Panc1 (cell line): ENCODE measurements around the gene CANX. TPM values are rescaled to one million over a fixed set of nuclear protein-coding genes. Genes with fewer than 3 reads are reported as not detected.
"Not testable (repeated sequence)": the region's sequence is repeated elsewhere in the genome, so short reads cannot be mapped to it uniquely, and the experiment has no call there.

Experiments used
- ATAC-seq: fragments of 200-7000 bp; cut with Tn5 transposase; 2 replicates; pipeline ENCODE4 v1.9.1; 2020; ENCODE audit warnings: mild to moderate bottlenecking, moderate library complexity
- BruUV-seq: library from RNA; stranded (reverse); fragments of 400-500 nt; replicated peaks from 2 replicates; lab custom pipeline; 2021; lab: Mats Ljungman, UMichigan
- CTCF ChIA-PET: fragments of 300-600 bp; sonication (Branson Sonifier 250); formaldehyde crosslinking; loops from one replicate; lab custom pipeline; 2022; ENCODE audit warnings: antibody characterized with exemption; lab: Charles Lee
- POLR2A ChIA-PET: fragments of 300-600 bp; sonication (Branson Sonifier 250); formaldehyde crosslinking; loops from one replicate; lab custom pipeline; 2022; ENCODE audit warnings: antibody characterized with exemption; lab: Charles Lee
- DNase-seq: peaks from one replicate; pipeline ENCODE4 v3.0.0-alpha.2; 2010; ENCODE audit warnings: low read depth, low spot score
- H3K27ac ChIP-seq: 2 replicates; pipeline ENCODE4 v1.5.1; 2011; ENCODE audit warnings: mild to moderate bottlenecking, low read length, inconsistent platforms
- H3K27me3 ChIP-seq: fragments of 200-500 bp; sonication (Bioruptor generic); 2 replicates; pipeline ENCODE4 v1.6.0; 2014; ENCODE audit warnings: low read length, inconsistent platforms; ENCODE audit not compliant: control insufficient read depth, insufficient read depth
- H3K36me3 ChIP-seq: fragments of 200-500 bp; sonication (Bioruptor generic); 2 replicates; pipeline ENCODE4 v1.5.1; 2014; ENCODE audit warnings: inconsistent platforms, mild to moderate bottlenecking, low read length, moderate library complexity; ENCODE audit not compliant: control insufficient read depth, insufficient read depth
- H3K4me1 ChIP-seq: 2 replicates; pipeline ENCODE4 v1.5.1; 2011; ENCODE audit warnings: inconsistent platforms, mild to moderate bottlenecking, low read length, moderate library complexity; ENCODE audit not compliant: control insufficient read depth, insufficient read depth
- H3K4me3 ChIP-seq, 2 experiments: 2 replicates each; pipeline ENCODE4 v1.5.1; 2011 to 2012; ENCODE audit warnings: low read depth in 2 of 2, low read length in 2 of 2, mild to moderate bottlenecking in 2 of 2, inconsistent platforms in 1 of 2, moderate library complexity in 1 of 2
- H3K9me3 ChIP-seq: fragments of 200-500 bp; sonication (Bioruptor generic); 2 replicates; pipeline ENCODE4 v1.5.1; 2014; ENCODE audit warnings: low read depth, mild to moderate bottlenecking, inconsistent platforms, low read length, moderate library complexity; ENCODE audit not compliant: control insufficient read depth, insufficient read depth
- POLR2AphosphoS5 ChIP-seq: IDR thresholded peaks from 2 replicates; pipeline ENCODE4 v1.6.1; 2012; ENCODE audit warnings: mild to moderate bottlenecking, low read depth, low read length, moderate library complexity
- REST ChIP-seq, 2 experiments: IDR thresholded peaks; 2 replicates each; pipeline ENCODE4 v1.6.1; 2011 to 2012; ENCODE audit warnings: low read depth in 2 of 2, control low read depth in 1 of 2, low read length in 1 of 2, mild to moderate bottlenecking in 1 of 2, moderate library complexity in 1 of 2; ENCODE audit not compliant: insufficient read depth in 1 of 2
- SIN3A ChIP-seq: IDR thresholded peaks from 2 replicates; pipeline ENCODE4 v1.6.1; 2012; ENCODE audit warnings: low read depth, mild to moderate bottlenecking, low read length, moderate library complexity, borderline replicate concordance; ENCODE audit not compliant: insufficient read depth
- TCF7L2 ChIP-seq: IDR thresholded peaks from 2 replicates; pipeline ENCODE4 v1.6.1; 2011; ENCODE audit warnings: mild to moderate bottlenecking, low read depth, low read length, inconsistent platforms
- in situ Hi-C: cut with HindIII; loops from 2 replicates; pipeline ENCODE4 v1.10.0; 2016; ENCODE audit warnings: low sequenced_read_pairs, low pct_unique_long_range_greater_than_20kb
- intact Hi-C: fragments of 100-400 bp; cut with micrococcal nuclease; formaldehyde crosslinking; loops from one replicate; pipeline ENCODE4 v1.10.0; 2022; ENCODE audit not compliant: unreplicated experiment
- total RNA-seq: library from RNA; stranded (reverse); gene quantifications from one replicate; pipeline ENCODE4 v1.2.1, GENCODE V29; 2021; ENCODE audit not compliant: unreplicated experiment
- TF ChIP-seq, protein P1 (sequence below): fragments of 450-650 bp; IDR thresholded peaks from 2 replicates; pipeline ENCODE4 v1.5.1; 2017; ENCODE audit warnings: mild to moderate bottlenecking

Gene CANX
- total RNA-seq, 1 experiment from 2014 or later: 707 TPM

- Histone ChIP-seq H3K36me3 (no peaks in the 10 kb centered on the region; the same call in 1 of the 2 replicates), H3K4me3 (no peak overlapping the region), H3K27ac (no peak overlapping the region), H3K4me1 (no peaks in the 10 kb centered on the region; the same call in 1 of the 2 replicates), H3K27me3 (no peaks in the 10 kb centered on the region), H3K9me3 (no peaks in the 10 kb centered on the region)
- DNase-seq: no peak
- TF ChIP-seq, protein P1, sequence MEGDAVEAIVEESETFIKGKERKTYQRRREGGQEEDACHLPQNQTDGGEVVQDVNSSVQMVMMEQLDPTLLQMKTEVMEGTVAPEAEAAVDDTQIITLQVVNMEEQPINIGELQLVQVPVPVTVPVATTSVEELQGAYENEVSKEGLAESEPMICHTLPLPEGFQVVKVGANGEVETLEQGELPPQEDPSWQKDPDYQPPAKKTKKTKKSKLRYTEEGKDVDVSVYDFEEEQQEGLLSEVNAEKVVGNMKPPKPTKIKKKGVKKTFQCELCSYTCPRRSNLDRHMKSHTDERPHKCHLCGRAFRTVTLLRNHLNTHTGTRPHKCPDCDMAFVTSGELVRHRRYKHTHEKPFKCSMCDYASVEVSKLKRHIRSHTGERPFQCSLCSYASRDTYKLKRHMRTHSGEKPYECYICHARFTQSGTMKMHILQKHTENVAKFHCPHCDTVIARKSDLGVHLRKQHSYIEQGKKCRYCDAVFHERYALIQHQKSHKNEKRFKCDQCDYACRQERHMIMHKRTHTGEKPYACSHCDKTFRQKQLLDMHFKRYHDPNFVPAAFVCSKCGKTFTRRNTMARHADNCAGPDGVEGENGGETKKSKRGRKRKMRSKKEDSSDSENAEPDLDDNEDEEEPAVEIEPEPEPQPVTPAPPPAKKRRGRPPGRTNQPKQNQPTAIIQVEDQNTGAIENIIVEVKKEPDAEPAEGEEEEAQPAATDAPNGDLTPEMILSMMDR: no peak
- TF ChIP-seq SIN3A: no peak
- TF ChIP-seq TCF7L2: no peak
- TF ChIP-seq REST (IDR thresholded peaks at IDR 0.05; ENCODE audit: insufficient read depth in 1 of 2, low read depth in 2 of 2, low read length in 1 of 2): no peak
- no peak for TF ChIP-seq POLR2AphosphoS5
- in situ Hi-C loops (no loop called here), intact Hi-C loops (no loop called here)
- ChIA-PET POLR2A (interaction anchor here (0.5 to 0.8 kb wide), 2 partner anchors 16 to 111 kb away, joined by 9 to 11 read pairs; no protein-coding TSS in a partner anchor), CTCF (no interaction called here)
- no peak for ATAC-seq
- TSS peak; percentile 62 for BruUV-seq
These were observed 18.6 kb upstream of the CANX start for GRCh38 chr5:179680014-179680779.

DNA sequence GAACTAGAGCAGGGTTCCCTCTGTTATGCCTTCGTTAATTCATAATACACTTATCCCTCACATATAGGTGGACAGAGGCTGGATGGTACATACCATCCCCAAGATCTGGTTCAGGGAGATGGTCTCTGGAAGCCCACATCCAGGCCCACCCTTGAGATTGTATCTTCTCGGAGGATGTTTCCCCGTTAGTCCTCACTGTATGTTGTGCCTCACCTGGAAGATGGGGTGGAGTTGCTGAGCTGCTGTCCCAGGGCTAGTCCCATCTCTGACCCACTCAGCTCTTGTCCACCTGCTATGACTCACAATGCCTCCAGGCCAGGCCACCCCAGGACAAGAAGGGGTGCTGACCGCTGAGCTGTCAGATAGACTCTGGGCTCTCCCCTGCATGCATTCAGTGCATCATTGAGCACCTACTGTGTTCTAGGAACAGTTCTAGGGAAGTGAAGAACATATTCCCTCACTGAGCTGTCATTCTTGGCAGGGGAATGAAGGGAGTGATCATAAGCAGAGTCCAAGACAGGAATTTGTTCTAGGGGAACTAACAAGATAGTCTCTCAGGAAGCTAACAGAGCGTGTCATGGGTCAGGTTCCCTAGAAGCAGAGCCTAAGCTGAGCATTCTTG lies 17.9 kb upstream of the CANX start, which contains the start of gene CBY3:
TSS of gene CBY3 (minus strand) at position 255 of the 622 bp plus-strand sequence. CDS start at position 139, 116 bp downstream.
- ATAC-seq (no peak), DNase-seq (no peak)
- no peaks in the 10 kb centered on the region; the same call in 1 of the 2 replicates for H3K4me1 ChIP-seq
- in situ Hi-C loops (no loop called here), intact Hi-C loops (no loop called here)
- TF ChIP-seq REST (IDR thresholded peaks at IDR 0.05; ENCODE audit: insufficient read depth in 1 of 2, low read depth in 2 of 2, low read length in 1 of 2) (no peak), SIN3A (no peak), TCF7L2 (no peak), POLR2AphosphoS5 (no peak)
- TF ChIP-seq, protein P1: no peak
- H3K36me3 ChIP-seq: no peaks in the 10 kb centered on the region; the same call in 1 of the 2 replicates
- H3K27ac ChIP-seq: no peak within 1 kb of the TSS
- ChIA-PET CTCF (no interaction called here), POLR2A (interaction anchor here (0.5 kb wide), 2 partner anchors 15 to 20 kb away, joined by 3 to 9 read pairs; no protein-coding TSS in a partner anchor)
- no peaks in the 10 kb centered on the region for H3K9me3 ChIP-seq
- H3K4me3 ChIP-seq: no peak within 1 kb of the TSS
- no peaks in the 10 kb centered on the region for H3K27me3 ChIP-seq
- no TSS peak for BruUV-seq

DNA sequence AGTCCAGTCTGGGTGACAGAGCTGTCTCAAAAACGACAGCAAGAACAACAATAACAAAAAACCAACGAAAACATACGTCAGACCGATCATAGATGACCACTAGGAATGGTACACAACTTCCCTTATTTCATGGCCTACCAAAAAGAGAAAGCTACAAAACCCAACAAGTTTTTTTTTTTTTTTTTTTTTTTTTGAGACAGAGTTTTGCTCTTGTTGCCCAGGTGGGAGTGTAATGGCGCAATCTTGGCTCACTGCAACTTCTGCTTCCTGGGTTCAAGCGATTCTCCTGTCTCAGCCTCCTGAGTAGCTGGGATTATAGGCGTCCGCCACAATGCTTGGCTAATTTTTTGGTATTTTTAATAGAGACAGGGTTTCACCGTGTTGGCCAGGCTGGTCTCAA lies 9.6 kb upstream of the CANX start:
- CTCF ChIA-PET, H3K9me3 ChIP-seq, ATAC-seq, H3K4me1 ChIP-seq, in situ Hi-C loops, H3K36me3 ChIP-seq, intact Hi-C loops, DNase-seq, BruUV-seq, H3K27ac ChIP-seq, H3K27me3 ChIP-seq, H3K4me3 ChIP-seq: not testable (repeated sequence)
- POLR2A ChIA-PET: interaction anchor here (0.6 kb wide), 1 partner anchor 15 kb away, joined by 6 read pairs; no protein-coding TSS in a partner anchor
